GM12874 (cell line): Measurements from ENCODE around the gene HSPD1.

Experiments
- CTCF ChIP-seq: IDR thresholded peaks from 2 replicates; pipeline ENCODE4 v1.5.1; 2011; ENCODE audit warnings: low read depth, mild to moderate bottlenecking, control low read depth, low read length, moderate library complexity; ENCODE audit not compliant: insufficient read depth

Gene HSPD1

DNA sequence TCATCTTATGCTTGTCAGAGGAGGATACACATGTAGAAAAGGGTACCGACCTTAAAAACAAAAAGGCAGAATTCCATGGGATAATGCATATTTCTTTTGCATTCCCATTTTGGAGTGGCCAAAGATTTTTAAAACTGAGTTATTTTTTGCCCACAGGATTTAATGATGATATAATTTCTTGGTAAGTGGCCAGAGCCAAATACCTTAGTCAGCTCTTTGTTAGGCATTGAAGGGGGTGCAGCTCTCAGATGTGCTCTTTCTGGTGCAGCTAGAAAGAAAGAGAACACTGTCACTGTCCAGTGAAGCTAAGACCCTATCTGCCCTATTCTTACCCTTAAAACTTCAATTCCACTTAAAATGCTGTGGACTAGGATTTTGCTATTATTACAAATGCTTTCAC lies 35.5 kb downstream of the HSPD1 start:
- no peak for TF ChIP-seq CTCF

GRCh38 chr2:197461057-197461456 lies 38.6 kb downstream of the HSPD1 start:
- no peak for TF ChIP-seq CTCF

DNA sequence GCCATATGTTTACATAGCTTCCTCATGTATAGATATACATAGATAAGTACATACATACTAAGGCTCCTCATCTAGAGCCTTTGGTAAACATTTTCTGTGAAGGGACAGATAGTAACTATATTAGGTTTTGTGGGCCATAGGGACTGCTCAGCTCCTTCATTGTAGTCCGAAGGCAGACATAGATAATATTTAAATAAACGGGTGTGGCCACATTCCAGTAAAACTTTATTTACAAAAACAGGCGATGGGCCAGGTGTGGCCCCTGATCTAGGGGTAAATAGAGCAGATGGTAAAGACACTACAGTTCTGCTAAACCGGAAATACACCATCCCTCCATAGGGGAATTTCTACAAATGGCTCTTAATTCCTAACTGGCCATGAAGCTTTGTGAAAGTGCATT lies 39.0 kb downstream of the HSPD1 start:
- TF ChIP-seq CTCF = no peak

DNA sequence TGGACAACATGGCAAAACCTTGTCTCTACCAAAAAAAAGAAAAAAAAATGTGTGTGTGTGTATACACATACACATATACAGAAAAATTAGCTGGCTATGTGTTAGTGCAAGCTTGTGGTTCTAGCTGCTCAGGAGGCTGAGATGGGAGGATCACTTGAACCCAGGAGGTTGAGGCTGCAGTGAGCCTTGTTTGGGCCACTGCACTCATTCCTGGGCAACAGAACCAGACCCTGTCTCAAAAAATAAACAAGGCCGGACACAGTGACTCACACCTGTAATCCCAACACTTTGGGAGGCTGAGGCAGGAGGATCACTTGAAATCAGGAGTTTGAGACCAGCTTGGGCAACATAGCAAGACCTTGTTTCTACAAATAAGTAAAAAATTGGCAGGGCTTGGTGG lies 44.2 kb downstream of the HSPD1 start:
- TF ChIP-seq CTCF = no peak

DNA sequence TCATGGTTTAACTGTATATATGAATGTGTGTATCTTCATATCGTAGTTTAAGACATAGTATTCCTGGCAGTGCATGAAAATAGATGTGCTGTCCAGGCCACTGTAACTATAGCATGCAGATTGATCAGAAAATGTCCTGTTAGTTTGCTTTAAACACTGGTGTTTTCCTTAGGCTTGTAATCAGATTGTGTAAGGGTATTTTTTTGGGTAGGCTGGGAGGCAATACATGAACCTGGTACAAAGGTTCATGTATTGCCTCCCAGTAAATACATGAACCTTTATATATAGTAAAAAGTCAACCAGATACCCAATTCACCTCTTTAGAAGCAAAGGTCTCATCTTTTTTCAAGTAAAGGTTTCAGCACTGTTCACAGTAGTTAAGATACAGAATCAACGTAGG lies 44.7 kb downstream of the HSPD1 start:
- no peak for TF ChIP-seq CTCF

DNA sequence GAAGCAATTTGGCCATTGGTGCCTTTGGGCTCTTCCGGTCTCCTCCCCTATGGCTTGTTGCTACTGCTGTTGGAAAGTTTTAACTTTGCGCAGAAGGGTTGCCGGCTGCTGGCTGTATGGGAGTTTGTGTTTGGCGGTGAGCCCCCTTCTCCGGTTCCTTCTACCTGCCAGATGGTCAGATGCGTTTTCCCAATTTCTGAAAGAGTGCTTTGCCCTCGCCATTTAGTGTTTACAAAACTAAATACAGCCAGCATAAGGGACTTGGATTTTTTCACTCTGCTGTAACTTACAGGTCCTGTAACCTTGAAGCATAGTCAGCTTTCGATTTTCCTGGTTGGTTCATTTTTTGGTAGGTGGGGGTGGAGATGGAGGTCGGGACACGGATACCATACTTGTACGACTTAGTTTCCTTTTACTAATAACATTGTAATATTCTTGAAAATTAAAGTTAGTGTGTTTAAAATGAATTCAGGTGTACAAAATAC lies 45.7 kb downstream of the HSPD1 start:
- TF ChIP-seq CTCF = no peak

- no peak for TF ChIP-seq CTCF
These were observed 46.3 kb downstream of the HSPD1 start, which contains the start of gene COQ10B for GRCh38 chr2:197453123-197453913. TSS of gene COQ10B (plus strand) at chr2:197453552. CDS start at chr2:197453561, 9 bp downstream.
